Measurements from ENCODE around the gene RNF220.

RNF220 gene

GRCh38 chr1:44689447-44689765, 284.4 kb downstream of the RNF220 start:
- H3K4me1 ChIP-seq (ENCODE audit: control extremely low read depth in 1 of 4, control insufficient read depth in 4 of 4, insufficient read depth in 4 of 4, low read length in 3 of 4): peaks cover 5 to 17% (median 10%) of the 10 kb centered on the region in 4 experiments
- WGBS (ENCODE audit: insufficient coverage): 100% methylated on average over 2 of the region's 3 CpGs
- H3K9me3 ChIP-seq (ENCODE audit: control extremely low read depth in 1 of 5, control insufficient read depth in 4 of 5, insufficient read depth in 2 of 5, low read depth in 1 of 5, low read length in 4 of 5): no peaks in the 10 kb centered on the region
- POLR2A ChIA-PET: interaction anchor here (0.6 kb wide), 1 partner anchor 13 kb away, joined by 3 read pairs; no protein-coding TSS in a partner anchor
- CTCF ChIA-PET: no interaction called here
- no peak overlapping the region for H3K4me3 ChIP-seq (ENCODE audit: control insufficient read depth in 1 of 7, extremely low read depth in 1 of 7, insufficient read depth in 4 of 7, low read depth in 2 of 7, low read length in 6 of 7)
- DNase-seq: no peak
- no peaks in the 10 kb centered on the region for H3K36me3 ChIP-seq (ENCODE audit: control insufficient read depth in 4 of 4, insufficient read depth in 4 of 4, low read length in 3 of 4)
- H3K27ac ChIP-seq (ENCODE audit: insufficient read depth in 1 of 2, low read depth in 1 of 2, low read length in 2 of 2, poor library complexity in 1 of 2, severe bottlenecking in 2 of 2): no peak overlapping the region
- no peaks in the 10 kb centered on the region for H3K27me3 ChIP-seq (replicated peaks in 2 of 5; ENCODE audit: control insufficient read depth in 4 of 5, insufficient read depth in 5 of 5, low read length in 4 of 5)

GRCh38 chr1:44693159-44693558, 288.1 kb downstream of the RNF220 start:
- ChIA-PET POLR2A (no interaction called here), CTCF (interaction anchor here (0.9 to 1.5 kb wide), 2 partner anchors 9 to 29 kb away, joined by 3 to 4 read pairs; no protein-coding TSS in a partner anchor)
- H3K4me3 ChIP-seq (ENCODE audit: control insufficient read depth in 1 of 7, extremely low read depth in 1 of 7, insufficient read depth in 4 of 7, low read depth in 2 of 7, low read length in 6 of 7): no peak overlapping the region
- no peak for DNase-seq
- no peaks in the 10 kb centered on the region for H3K36me3 ChIP-seq (ENCODE audit: control insufficient read depth in 4 of 4, insufficient read depth in 4 of 4, low read length in 3 of 4)
- H3K9me3 ChIP-seq (ENCODE audit: control extremely low read depth in 1 of 5, control insufficient read depth in 4 of 5, insufficient read depth in 2 of 5, low read depth in 1 of 5, low read length in 4 of 5): no peaks in the 10 kb centered on the region
- H3K27ac ChIP-seq (ENCODE audit: insufficient read depth in 1 of 2, low read depth in 1 of 2, low read length in 2 of 2, poor library complexity in 1 of 2, severe bottlenecking in 2 of 2): no peak overlapping the region
- H3K27me3 ChIP-seq (replicated peaks in 2 of 5; ENCODE audit: control insufficient read depth in 4 of 5, insufficient read depth in 5 of 5, low read length in 4 of 5): no peaks in the 10 kb centered on the region
- 100% methylated on average over 1 of the region's 2 CpGs for WGBS (ENCODE audit: insufficient coverage)
- H3K4me1 ChIP-seq (ENCODE audit: control extremely low read depth in 1 of 4, control insufficient read depth in 4 of 4, insufficient read depth in 4 of 4, low read length in 3 of 4): peaks cover 0 to 28% (median 19%) of the 10 kb centered on the region in 4 experiments

GRCh38 chr1:44693900-44694299, 288.8 kb downstream of the RNF220 start:
- POLR2A ChIA-PET: interaction anchor here (0.6 kb wide), 1 partner anchor 12 kb away, joined by 4 read pairs; no protein-coding TSS in a partner anchor
- 100% methylated on average over 1 of the region's 3 CpGs for WGBS (ENCODE audit: insufficient coverage)
- CTCF ChIA-PET: interaction anchor here (1.0 kb wide), 1 partner anchor 17 kb away, joined by 3 read pairs; no protein-coding TSS in a partner anchor

GRCh38 chr1:44694863-44695478, 289.9 kb downstream of the RNF220 start:
- Histone ChIP-seq H3K4me1 (ENCODE audit: control extremely low read depth in 1 of 4, control insufficient read depth in 4 of 4, insufficient read depth in 4 of 4, low read length in 3 of 4) (peaks cover 0 to 34% (median 19%) of the 10 kb centered on the region in 4 experiments), H3K9me3 (ENCODE audit: control extremely low read depth in 1 of 5, control insufficient read depth in 4 of 5, insufficient read depth in 2 of 5, low read depth in 1 of 5, low read length in 4 of 5) (no peaks in the 10 kb centered on the region), H3K27ac (ENCODE audit: insufficient read depth in 1 of 2, low read depth in 1 of 2, low read length in 2 of 2, poor library complexity in 1 of 2, severe bottlenecking in 2 of 2) (no peak overlapping the region), H3K27me3 (replicated peaks in 2 of 5; ENCODE audit: control insufficient read depth in 4 of 5, insufficient read depth in 5 of 5, low read length in 4 of 5) (no peaks in the 10 kb centered on the region), H3K36me3 (ENCODE audit: control insufficient read depth in 4 of 4, insufficient read depth in 4 of 4, low read length in 3 of 4) (no peaks in the 10 kb centered on the region), H3K4me3 (ENCODE audit: control insufficient read depth in 1 of 7, extremely low read depth in 1 of 7, insufficient read depth in 4 of 7, low read depth in 2 of 7, low read length in 6 of 7) (no peak overlapping the region)
- POLR2A ChIA-PET: no interaction called here
- WGBS (ENCODE audit: insufficient coverage): 85% methylated on average over 7 of the region's 7 CpGs
- CTCF ChIA-PET: interaction anchor here (1.0 to 3.8 kb wide), 3 partner anchors 12 to 42 kb away, joined by 3 to 18 read pairs (median 5); no protein-coding TSS in a partner anchor
- no peak for DNase-seq

More at GRCh38 chr1:44693900-44694299, 288.8 kb downstream of the RNF220 start:
- DNase-seq: no peak
- peaks cover 0 to 34% (median 19%) of the 10 kb centered on the region in 4 experiments for H3K4me1 ChIP-seq (ENCODE audit: control extremely low read depth in 1 of 4, control insufficient read depth in 4 of 4, insufficient read depth in 4 of 4, low read length in 3 of 4)
- H3K4me3 ChIP-seq (ENCODE audit: control insufficient read depth in 1 of 7, extremely low read depth in 1 of 7, insufficient read depth in 4 of 7, low read depth in 2 of 7, low read length in 6 of 7): no peak overlapping the region
- no peaks in the 10 kb centered on the region for H3K9me3 ChIP-seq (ENCODE audit: control extremely low read depth in 1 of 5, control insufficient read depth in 4 of 5, insufficient read depth in 2 of 5, low read depth in 1 of 5, low read length in 4 of 5)
- H3K27ac ChIP-seq (ENCODE audit: insufficient read depth in 1 of 2, low read depth in 1 of 2, low read length in 2 of 2, poor library complexity in 1 of 2, severe bottlenecking in 2 of 2): no peak overlapping the region
- no peaks in the 10 kb centered on the region for H3K36me3 ChIP-seq (ENCODE audit: control insufficient read depth in 4 of 4, insufficient read depth in 4 of 4, low read length in 3 of 4)
- no peaks in the 10 kb centered on the region for H3K27me3 ChIP-seq (replicated peaks in 2 of 5; ENCODE audit: control insufficient read depth in 4 of 5, insufficient read depth in 5 of 5, low read length in 4 of 5)

GRCh38 chr1:44695671-44696070, 290.6 kb downstream of the RNF220 start:
- Histone ChIP-seq H3K27ac (ENCODE audit: insufficient read depth in 1 of 2, low read depth in 1 of 2, low read length in 2 of 2, poor library complexity in 1 of 2, severe bottlenecking in 2 of 2) (no peak overlapping the region), H3K9me3 (ENCODE audit: control extremely low read depth in 1 of 5, control insufficient read depth in 4 of 5, insufficient read depth in 2 of 5, low read depth in 1 of 5, low read length in 4 of 5) (no peaks in the 10 kb centered on the region), H3K36me3 (ENCODE audit: control insufficient read depth in 4 of 4, insufficient read depth in 4 of 4, low read length in 3 of 4) (no peaks in the 10 kb centered on the region), H3K4me3 (ENCODE audit: control insufficient read depth in 1 of 7, extremely low read depth in 1 of 7, insufficient read depth in 4 of 7, low read depth in 2 of 7, low read length in 6 of 7) (no peak overlapping the region), H3K4me1 (ENCODE audit: control extremely low read depth in 1 of 4, control insufficient read depth in 4 of 4, insufficient read depth in 4 of 4, low read length in 3 of 4) (peaks cover 0 to 34% (median 19%) of the 10 kb centered on the region in 4 experiments), H3K27me3 (replicated peaks in 2 of 5; ENCODE audit: control insufficient read depth in 4 of 5, insufficient read depth in 5 of 5, low read length in 4 of 5) (no peaks in the 10 kb centered on the region)
- CTCF ChIA-PET: interaction anchor here (1.1 to 3.8 kb wide), 2 partner anchors 11 to 42 kb away, joined by 5 to 18 read pairs; no protein-coding TSS in a partner anchor
- no peak for DNase-seq
- POLR2A ChIA-PET: no interaction called here
- WGBS (ENCODE audit: insufficient coverage): 84% methylated on average over 2 of the region's 4 CpGs

GRCh38 chr1:44696101-44696500, 291.0 kb downstream of the RNF220 start:
- H3K4me1 ChIP-seq (ENCODE audit: control extremely low read depth in 1 of 4, control insufficient read depth in 4 of 4, insufficient read depth in 4 of 4, low read length in 3 of 4): peaks cover 0 to 34% (median 19%) of the 10 kb centered on the region in 4 experiments
- CTCF ChIA-PET: interaction anchor here (0.6 to 3.8 kb wide), 6 partner anchors 11 to 314 kb away, joined by 3 to 18 read pairs (median 4); no protein-coding TSS in a partner anchor
- DNase-seq: no peak
- WGBS (ENCODE audit: insufficient coverage): 100% methylated on average over 2 of the region's 3 CpGs
- no peaks in the 10 kb centered on the region for H3K27me3 ChIP-seq (replicated peaks in 2 of 5; ENCODE audit: control insufficient read depth in 4 of 5, insufficient read depth in 5 of 5, low read length in 4 of 5)
- no peaks in the 10 kb centered on the region for H3K36me3 ChIP-seq (ENCODE audit: control insufficient read depth in 4 of 4, insufficient read depth in 4 of 4, low read length in 3 of 4)
- H3K27ac ChIP-seq (ENCODE audit: insufficient read depth in 1 of 2, low read depth in 1 of 2, low read length in 2 of 2, poor library complexity in 1 of 2, severe bottlenecking in 2 of 2): no peak overlapping the region
- H3K9me3 ChIP-seq (ENCODE audit: control extremely low read depth in 1 of 5, control insufficient read depth in 4 of 5, insufficient read depth in 2 of 5, low read depth in 1 of 5, low read length in 4 of 5): no peaks in the 10 kb centered on the region
- no peak overlapping the region for H3K4me3 ChIP-seq (ENCODE audit: control insufficient read depth in 1 of 7, extremely low read depth in 1 of 7, insufficient read depth in 4 of 7, low read depth in 2 of 7, low read length in 6 of 7)
- POLR2A ChIA-PET: interaction anchor here (1.5 to 2.5 kb wide), 2 partner anchors 25 to 45 kb away, joined by 3 to 17 read pairs; no protein-coding TSS in a partner anchor

- no peak overlapping the region for H3K4me3 ChIP-seq (ENCODE audit: control insufficient read depth in 1 of 7, extremely low read depth in 1 of 7, insufficient read depth in 4 of 7, low read depth in 2 of 7, low read length in 6 of 7)
- CTCF ChIA-PET: interaction anchor here (0.6 to 3.8 kb wide), 6 partner anchors 10 to 315 kb away, joined by 3 to 18 read pairs (median 4); no protein-coding TSS in a partner anchor
- no peak overlapping the region for H3K27ac ChIP-seq (ENCODE audit: insufficient read depth in 1 of 2, low read depth in 1 of 2, low read length in 2 of 2, poor library complexity in 1 of 2, severe bottlenecking in 2 of 2)
- no peaks in the 10 kb centered on the region for H3K36me3 ChIP-seq (ENCODE audit: control insufficient read depth in 4 of 4, insufficient read depth in 4 of 4, low read length in 3 of 4)
- DNase-seq: peak in 2 of 3 donors; percentile 56 to 68
- H3K27me3 ChIP-seq (replicated peaks in 2 of 5; ENCODE audit: control insufficient read depth in 4 of 5, insufficient read depth in 5 of 5, low read length in 4 of 5): no peaks in the 10 kb centered on the region
- POLR2A ChIA-PET: interaction anchor here (1.5 to 2.5 kb wide), 2 partner anchors 25 to 45 kb away, joined by 3 to 17 read pairs; no protein-coding TSS in a partner anchor
- 29% methylated on average over 7 of the region's 7 CpGs for WGBS (ENCODE audit: insufficient coverage)
- H3K4me1 ChIP-seq (ENCODE audit: control extremely low read depth in 1 of 4, control insufficient read depth in 4 of 4, insufficient read depth in 4 of 4, low read length in 3 of 4): peaks cover 0 to 34% (median 19%) of the 10 kb centered on the region in 4 experiments
- H3K9me3 ChIP-seq (ENCODE audit: control extremely low read depth in 1 of 5, control insufficient read depth in 4 of 5, insufficient read depth in 2 of 5, low read depth in 1 of 5, low read length in 4 of 5): no peaks in the 10 kb centered on the region
These were observed 291.8 kb downstream of the RNF220 start for GRCh38 chr1:44696789-44697345.
